Parathyroid adenoma (tissue), 2 donors: ENCODE measurements around the gene TAS2R1.

ENCODE experiments used
- H2AFZ ChIP-seq: fragments of 300-600 bp; sonication (generic); one replicate; pipeline ENCODE4 v1.7.0; 2017; ENCODE audit warnings: antibody characterized with exemption, mild to moderate bottlenecking
- H3K27ac ChIP-seq: fragments of 300-600 bp; sonication (generic); one replicate; pipeline ENCODE4 v1.7.0; 2017
- H3K27me3 ChIP-seq: fragments of 300-600 bp; sonication (generic); one replicate; pipeline ENCODE4 v1.7.0; 2017; ENCODE audit warnings: low read length; ENCODE audit not compliant: control insufficient read depth, insufficient read depth
- H3K36me3 ChIP-seq: fragments of 300-600 bp; sonication (generic); one replicate; pipeline ENCODE4 v1.7.0; 2017; ENCODE audit warnings: low read length; ENCODE audit not compliant: control insufficient read depth, insufficient read depth
- H3K4me1 ChIP-seq: fragments of 300-600 bp; sonication (generic); one replicate; pipeline ENCODE4 v1.7.0; 2017; ENCODE audit warnings: control low read depth
- H3K4me2 ChIP-seq: fragments of 300-600 bp; sonication (generic); one replicate; pipeline ENCODE4 v1.7.0; 2017; ENCODE audit warnings: low read length
- H3K4me3 ChIP-seq: fragments of 300-600 bp; sonication (generic); one replicate; pipeline ENCODE4 v1.7.0; 2017; ENCODE audit warnings: low read depth, low read length
- H3K79me2 ChIP-seq: fragments of 300-600 bp; sonication (generic); one replicate; pipeline ENCODE4 v1.7.0; 2017; ENCODE audit warnings: control low read depth
- H3K9ac ChIP-seq: fragments of 300-600 bp; sonication (generic); one replicate; pipeline ENCODE4 v1.7.0; 2017; ENCODE audit warnings: mild to moderate bottlenecking
- H3K9me3 ChIP-seq: fragments of 300-600 bp; sonication (generic); one replicate; pipeline ENCODE4 v1.7.0; 2017; ENCODE audit warnings: low read length; ENCODE audit not compliant: control insufficient read depth
- TF ChIP-seq, protein P1 (sequence below): fragments of 300-600 bp; sonication (generic); IDR thresholded peaks from one replicate; pipeline ENCODE4 v1.7.0; 2017; ENCODE audit warnings: antibody characterized with exemption, mild to moderate bottlenecking
- donor health status: primary hyperparathyroidism.

Gene TAS2R1, protein sequence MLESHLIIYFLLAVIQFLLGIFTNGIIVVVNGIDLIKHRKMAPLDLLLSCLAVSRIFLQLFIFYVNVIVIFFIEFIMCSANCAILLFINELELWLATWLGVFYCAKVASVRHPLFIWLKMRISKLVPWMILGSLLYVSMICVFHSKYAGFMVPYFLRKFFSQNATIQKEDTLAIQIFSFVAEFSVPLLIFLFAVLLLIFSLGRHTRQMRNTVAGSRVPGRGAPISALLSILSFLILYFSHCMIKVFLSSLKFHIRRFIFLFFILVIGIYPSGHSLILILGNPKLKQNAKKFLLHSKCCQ

DNA sequence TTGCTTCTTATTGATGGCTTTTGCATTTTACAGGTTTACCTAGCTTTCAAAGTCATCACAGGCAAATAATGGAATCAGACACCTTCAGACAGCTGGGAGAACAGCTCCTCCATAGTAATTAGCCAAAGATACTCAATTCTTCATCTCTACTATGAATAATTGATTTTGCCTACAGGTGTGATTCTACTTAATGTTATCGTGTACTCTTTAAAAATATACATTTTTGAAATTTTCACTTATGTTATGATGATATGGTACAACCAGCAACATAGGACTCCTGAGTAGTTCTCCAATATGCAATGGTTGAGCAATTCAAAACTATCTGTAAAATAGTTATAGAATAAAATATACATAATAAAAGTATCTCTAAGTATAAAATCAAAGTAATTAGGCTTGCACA is at the start of gene TAS2R1:
Gene TAS2R1 (minus strand): TSS at position 101 of the 400 bp plus-strand sequence. CDS start 319 bp downstream, outside the sequence.
- TF ChIP-seq, protein P1, sequence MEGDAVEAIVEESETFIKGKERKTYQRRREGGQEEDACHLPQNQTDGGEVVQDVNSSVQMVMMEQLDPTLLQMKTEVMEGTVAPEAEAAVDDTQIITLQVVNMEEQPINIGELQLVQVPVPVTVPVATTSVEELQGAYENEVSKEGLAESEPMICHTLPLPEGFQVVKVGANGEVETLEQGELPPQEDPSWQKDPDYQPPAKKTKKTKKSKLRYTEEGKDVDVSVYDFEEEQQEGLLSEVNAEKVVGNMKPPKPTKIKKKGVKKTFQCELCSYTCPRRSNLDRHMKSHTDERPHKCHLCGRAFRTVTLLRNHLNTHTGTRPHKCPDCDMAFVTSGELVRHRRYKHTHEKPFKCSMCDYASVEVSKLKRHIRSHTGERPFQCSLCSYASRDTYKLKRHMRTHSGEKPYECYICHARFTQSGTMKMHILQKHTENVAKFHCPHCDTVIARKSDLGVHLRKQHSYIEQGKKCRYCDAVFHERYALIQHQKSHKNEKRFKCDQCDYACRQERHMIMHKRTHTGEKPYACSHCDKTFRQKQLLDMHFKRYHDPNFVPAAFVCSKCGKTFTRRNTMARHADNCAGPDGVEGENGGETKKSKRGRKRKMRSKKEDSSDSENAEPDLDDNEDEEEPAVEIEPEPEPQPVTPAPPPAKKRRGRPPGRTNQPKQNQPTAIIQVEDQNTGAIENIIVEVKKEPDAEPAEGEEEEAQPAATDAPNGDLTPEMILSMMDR, result no peak
- no peaks in the 10 kb centered on the region for H3K9me3 ChIP-seq

GRCh38 chr5:9670371-9670770 is 40.2 kb upstream of the TAS2R1 start:
- TF ChIP-seq, protein P1, result no peak

More for the DNA sequence above, at the start of gene TAS2R1:
- Histone ChIP-seq H3K36me3 (no peaks in the 10 kb centered on the region), H3K4me2 (no peak within 1 kb of the TSS), H3K4me1 (no peaks in the 10 kb centered on the region), H3K27me3 (no peaks in the 10 kb centered on the region), H3K79me2 (no peaks in the 10 kb centered on the region), H3K4me3 (no peak within 1 kb of the TSS), H3K27ac (no peak within 1 kb of the TSS), H3K9ac (no peak within 1 kb of the TSS), H2AFZ (no peak within 1 kb of the TSS)

GRCh38 chr5:9667906-9668305 is 37.8 kb upstream of the TAS2R1 start:
- H3K4me3 ChIP-seq, result no peak overlapping the region
- H3K4me1 ChIP-seq, result no peaks in the 10 kb centered on the region
- no peak overlapping the region for H3K4me2 ChIP-seq
- H3K79me2 ChIP-seq, result no peaks in the 10 kb centered on the region
- no peaks in the 10 kb centered on the region for H3K9me3 ChIP-seq
- H3K27ac ChIP-seq, result no peak overlapping the region
- no peaks in the 10 kb centered on the region for H3K36me3 ChIP-seq
- H3K9ac ChIP-seq, result no peak overlapping the region
- H2AFZ ChIP-seq, result no peak overlapping the region
- no peaks in the 10 kb centered on the region for H3K27me3 ChIP-seq
- TF ChIP-seq, protein P1, result no peak

More at GRCh38 chr5:9670371-9670770, 40.2 kb upstream of the TAS2R1 start:
- no peaks in the 10 kb centered on the region for H3K9me3 ChIP-seq
- no peaks in the 10 kb centered on the region for H3K36me3 ChIP-seq
- no peak overlapping the region for H3K4me3 ChIP-seq
- H2AFZ ChIP-seq, result no peak overlapping the region
- no peaks in the 10 kb centered on the region for H3K79me2 ChIP-seq
- no peaks in the 10 kb centered on the region for H3K4me1 ChIP-seq
- H3K27me3 ChIP-seq, result no peaks in the 10 kb centered on the region
- H3K4me2 ChIP-seq, result no peak overlapping the region
- H3K9ac ChIP-seq, result no peak overlapping the region
- H3K27ac ChIP-seq, result no peak overlapping the region

- no peaks in the 10 kb centered on the region for H3K79me2 ChIP-seq
- no peaks in the 10 kb centered on the region for H3K27me3 ChIP-seq
- no peak overlapping the region for H3K27ac ChIP-seq
- H2AFZ ChIP-seq, result no peak overlapping the region
- TF ChIP-seq, protein P1, result no peak
- H3K9ac ChIP-seq, result no peak overlapping the region
- no peak overlapping the region for H3K4me3 ChIP-seq
- no peaks in the 10 kb centered on the region for H3K4me1 ChIP-seq
- no peaks in the 10 kb centered on the region for H3K36me3 ChIP-seq
- no peak overlapping the region for H3K4me2 ChIP-seq
- no peaks in the 10 kb centered on the region for H3K9me3 ChIP-seq
Observed at GRCh38 chr5:9663891-9664290, 33.7 kb upstream of the TAS2R1 start.
